WI38 (cell line): Measurements from ENCODE around the gene STARD5.

ENCODE experiments used
- H3K4me3 ChIP-seq: 2 replicates; pipeline ENCODE4 v1.5.1; 2011; ENCODE audit warnings: low read depth, mild to moderate bottlenecking, control low read depth, low read length
- TF ChIP-seq, protein P1 (sequence below): IDR thresholded peaks from 2 replicates; pipeline ENCODE4 v1.5.1; 2012; ENCODE audit warnings: low read depth, mild to moderate bottlenecking, control low read depth, low read length

STARD5 gene

DNA sequence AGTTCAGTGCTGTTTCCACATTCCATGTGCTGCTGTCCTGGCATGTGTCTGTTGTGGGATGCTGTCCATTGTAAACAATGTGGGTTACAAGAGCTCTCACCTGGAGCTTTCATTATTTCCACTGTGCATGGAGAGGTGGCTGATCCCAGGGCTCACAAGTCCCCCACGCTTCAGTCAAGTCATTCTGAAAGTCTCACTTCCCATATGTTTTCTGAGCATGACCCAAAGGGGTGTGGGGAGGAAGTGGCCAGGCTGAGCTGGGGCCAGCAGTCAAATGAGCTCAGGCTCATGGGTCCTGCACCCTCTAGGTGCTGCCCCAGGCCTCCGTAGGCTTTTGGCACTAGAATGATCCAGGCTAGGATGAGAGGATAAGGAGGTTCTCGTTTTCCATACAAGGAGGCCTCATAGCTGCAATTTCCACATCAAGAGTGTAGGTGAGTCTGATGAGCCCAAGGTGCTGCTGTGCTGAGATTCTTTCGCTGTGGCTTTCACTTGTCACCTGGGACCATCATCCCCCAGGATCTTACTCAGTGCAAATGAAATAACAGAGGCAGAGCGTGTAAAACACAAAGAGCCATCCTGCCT, 22.0 kb downstream of the STARD5 start:
- H3K4me3 ChIP-seq = no peak overlapping the region
- TF ChIP-seq, protein P1, sequence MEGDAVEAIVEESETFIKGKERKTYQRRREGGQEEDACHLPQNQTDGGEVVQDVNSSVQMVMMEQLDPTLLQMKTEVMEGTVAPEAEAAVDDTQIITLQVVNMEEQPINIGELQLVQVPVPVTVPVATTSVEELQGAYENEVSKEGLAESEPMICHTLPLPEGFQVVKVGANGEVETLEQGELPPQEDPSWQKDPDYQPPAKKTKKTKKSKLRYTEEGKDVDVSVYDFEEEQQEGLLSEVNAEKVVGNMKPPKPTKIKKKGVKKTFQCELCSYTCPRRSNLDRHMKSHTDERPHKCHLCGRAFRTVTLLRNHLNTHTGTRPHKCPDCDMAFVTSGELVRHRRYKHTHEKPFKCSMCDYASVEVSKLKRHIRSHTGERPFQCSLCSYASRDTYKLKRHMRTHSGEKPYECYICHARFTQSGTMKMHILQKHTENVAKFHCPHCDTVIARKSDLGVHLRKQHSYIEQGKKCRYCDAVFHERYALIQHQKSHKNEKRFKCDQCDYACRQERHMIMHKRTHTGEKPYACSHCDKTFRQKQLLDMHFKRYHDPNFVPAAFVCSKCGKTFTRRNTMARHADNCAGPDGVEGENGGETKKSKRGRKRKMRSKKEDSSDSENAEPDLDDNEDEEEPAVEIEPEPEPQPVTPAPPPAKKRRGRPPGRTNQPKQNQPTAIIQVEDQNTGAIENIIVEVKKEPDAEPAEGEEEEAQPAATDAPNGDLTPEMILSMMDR = no peak

DNA sequence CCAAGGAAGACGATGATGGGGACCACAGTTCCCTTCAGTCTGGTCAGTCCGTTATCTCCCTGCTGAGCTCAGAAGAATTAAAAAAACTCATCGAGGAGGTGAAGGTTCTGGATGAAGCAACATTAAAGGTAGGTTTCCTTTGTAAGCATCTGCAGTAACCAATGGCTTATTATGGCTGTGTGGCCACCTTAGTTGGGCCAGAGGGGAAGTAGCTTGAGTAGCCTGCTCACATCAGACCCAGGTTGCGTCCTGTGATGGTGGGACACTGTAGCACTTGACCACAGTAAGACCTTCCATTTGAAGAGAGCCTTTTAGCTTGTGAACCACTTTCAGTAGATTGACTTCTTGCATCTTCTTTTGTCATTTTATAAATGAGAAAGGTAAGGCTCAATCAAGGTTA, 22.6 kb downstream of the STARD5 start:
- TF ChIP-seq, protein P1 = no peak
- H3K4me3 ChIP-seq = no peak overlapping the region

GRCh38 chr15:81299630-81300273, 24.2 kb downstream of the STARD5 start:
- TF ChIP-seq, protein P1 = no peak
- H3K4me3 ChIP-seq = no peak overlapping the region

DNA sequence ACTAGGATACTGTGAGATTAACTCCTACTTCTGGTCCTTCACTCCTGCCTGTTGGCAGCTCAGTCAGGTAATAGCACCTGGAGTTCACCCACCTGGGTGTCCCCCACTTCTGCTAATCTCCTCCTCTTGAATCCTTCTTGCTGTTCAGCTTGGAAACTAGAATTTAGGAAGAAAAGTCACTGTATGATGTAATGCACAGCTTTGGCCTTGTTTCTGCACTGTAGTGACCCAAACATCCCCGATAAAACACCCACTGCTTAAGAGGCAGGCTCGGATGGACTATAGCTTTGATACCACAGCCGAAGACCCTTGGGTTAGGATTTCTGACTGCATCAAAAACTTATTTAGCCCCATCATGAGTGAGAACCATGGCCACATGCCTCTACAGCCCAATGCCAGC, 24.8 kb downstream of the STARD5 start:
- TF ChIP-seq, protein P1 = no peak

DNA sequence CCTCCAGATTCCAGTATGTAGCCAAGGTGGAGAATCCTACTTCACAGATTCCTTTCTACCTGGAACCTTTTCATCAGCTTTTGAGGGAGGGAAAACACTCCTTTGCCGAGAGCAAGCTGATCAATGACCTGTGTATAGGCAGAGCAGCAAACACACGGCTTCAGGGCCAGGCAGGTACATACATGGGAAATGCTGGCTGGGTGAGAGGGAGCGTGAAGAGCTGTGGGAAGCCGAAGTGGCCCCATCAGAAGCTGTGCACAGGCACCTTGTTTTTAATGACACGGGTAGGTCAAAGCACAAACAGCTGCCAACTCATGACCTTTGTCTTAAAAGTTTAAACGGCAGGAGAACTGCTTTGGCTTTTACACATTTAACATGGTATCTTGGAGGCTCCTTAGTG, 25.3 kb downstream of the STARD5 start:
- no peak overlapping the region for H3K4me3 ChIP-seq
- TF ChIP-seq, protein P1 = no peak

More for the DNA sequence above, 24.8 kb downstream of the STARD5 start:
- no peak overlapping the region for H3K4me3 ChIP-seq

GRCh38 chr15:81297603-81298575, 26.1 kb downstream of the STARD5 start:
- H3K4me3 ChIP-seq = no peak overlapping the region
- TF ChIP-seq, protein P1 = no peak

GRCh38 chr15:81297147-81297572, 26.8 kb downstream of the STARD5 start:
- TF ChIP-seq, protein P1 = no peak
- no peak overlapping the region for H3K4me3 ChIP-seq
